Smooth muscle cell of the umbilical artery (primary cell): ENCODE results near the gene CRELD1. TPM values are rescaled to one million over a fixed set of nuclear protein-coding genes. Genes with fewer than 3 reads are reported as not detected.

Experiments used
- total RNA-seq: library from RNA; depleted of rRNA; stranded (reverse); fragments of >200 nt; gene quantifications from 2 replicates; pipeline ENCODE4 v1.2.3, GENCODE V29; 2014

The CRELD1 gene
- 82.0 and 124 TPM in 2 replicates for total RNA-seq

GRCh38 chr3:9933561-9934234 lies at the start of gene CRELD1:
Gene CRELD1, plus strand, starts transcription at chr3:9933834. Its CDS starts 605 bp downstream, at chr3:9934439.

GRCh38 chr3:9890249-9891071 lies 43.2 kb upstream of the CRELD1 start, which contains the start of gene JAGN1:
Gene JAGN1, plus strand, starts transcription at chr3:9890610. Its CDS starts 113 bp downstream, at chr3:9890723.

GRCh38 chr3:9902372-9903237 lies 31.0 kb upstream of the CRELD1 start, which contains the start of gene IL17RE:
Gene IL17RE, plus strand, starts transcription at chr3:9902848. Its CDS starts 85 bp downstream, at chr3:9902933.

GRCh38 chr3:9916734-9917680 lies 16.6 kb upstream of the CRELD1 start, which contains the start of gene IL17RC:
Gene IL17RC, plus strand, starts transcription at chr3:9917098. Its CDS starts 218 bp downstream, at chr3:9917316.

GRCh38 chr3:9951962-9952805 lies 18.6 kb downstream of the CRELD1 start, which contains the start of gene PRRT3:
Gene PRRT3, minus strand, starts transcription at chr3:9952408. Its CDS starts 2,293 bp downstream, at chr3:9950115.

Other genes with a start within 250 kb of the CRELD1 start
- not detected in 2 replicates for gene CPNE9, start 230.0 kb upstream of the CRELD1 start, total RNA-seq
- gene BRPF1, start 202.1 kb upstream of the CRELD1 start, total RNA-seq = 12.8 and 20.5 TPM in 2 replicates
- gene OGG1, start 183.9 kb upstream of the CRELD1 start, total RNA-seq = 14.0 and 14.4 TPM in 2 replicates
- 14.0 and 20.8 TPM in 2 replicates for gene CAMK1, start 163.9 kb upstream of the CRELD1 start, total RNA-seq
- gene TADA3, start 141.4 kb upstream of the CRELD1 start, total RNA-seq = 72.2 and 89.4 TPM in 2 replicates
- gene ARPC4, start 140.8 kb upstream of the CRELD1 start, total RNA-seq = 200 and 210 TPM in 2 replicates
- gene TTLL3, start 123.6 kb upstream of the CRELD1 start, total RNA-seq = 23.6 and 24.1 TPM in 2 replicates
- gene RPUSD3, start 89.8 kb upstream of the CRELD1 start, total RNA-seq = 22.0 and 25.5 TPM in 2 replicates
- 0.09 TPM in 1 of 2 replicates, not detected in the other for gene CIDEC, start 53.6 kb upstream of the CRELD1 start, total RNA-seq
- gene JAGN1, start 43.2 kb upstream of the CRELD1 start, total RNA-seq = 17.6 and 24.3 TPM in 2 replicates
- under 0.01 and 0.23 TPM in 2 replicates for gene IL17RE, start 31.0 kb upstream of the CRELD1 start, total RNA-seq
- 21.5 and 35.0 TPM in 2 replicates for gene IL17RC, start 16.7 kb upstream of the CRELD1 start, total RNA-seq
- gene PRRT3, start 18.6 kb downstream of the CRELD1 start, total RNA-seq = 2.4 and 3.0 TPM in 2 replicates
- 60.3 and 90.1 TPM in 2 replicates for gene EMC3, start 53.0 kb downstream of the CRELD1 start, total RNA-seq
- 3.0 and 12.1 TPM in 2 replicates for gene FANCD2, start 92.6 kb downstream of the CRELD1 start, total RNA-seq
- gene FANCD2OS, start 174.4 kb downstream of the CRELD1 start, total RNA-seq = not detected in 2 replicates
- gene BRK1, start 181.8 kb downstream of the CRELD1 start, total RNA-seq = 89.8 and 101 TPM in 2 replicates
- 35.3 and 37.3 TPM in 2 replicates for gene VHL, start 207.9 kb downstream of the CRELD1 start, total RNA-seq
- 8.0 and 12.9 TPM in 2 replicates for gene IRAK2, start 231.1 kb downstream of the CRELD1 start, total RNA-seq